A673 (cell line): ENCODE measurements around the gene MAGI1.

Experiments
- EZH2 ChIP-seq: fragments of 200-600 bp; sonication (generic); IDR thresholded peaks from 2 replicates; pipeline ENCODE4 v1.6.1; 2017; ENCODE audit warnings: borderline replicate concordance, low read depth, mild to moderate bottlenecking, mixed read lengths, antibody characterized with exemption, low read length; ENCODE audit not compliant: poor library complexity, severe bottlenecking
- TF ChIP-seq, protein P1 (sequence below): fragments of 300-800, 200-600 bp; sonication (generic); conservative IDR thresholded peaks from 2 replicates; pipeline ENCODE4 v1.5.1; 2017; ENCODE audit warnings: low read depth, mild to moderate bottlenecking, antibody characterized with exemption, low read length, moderate library complexity, mixed read lengths

- TF ChIP-seq, protein P1, sequence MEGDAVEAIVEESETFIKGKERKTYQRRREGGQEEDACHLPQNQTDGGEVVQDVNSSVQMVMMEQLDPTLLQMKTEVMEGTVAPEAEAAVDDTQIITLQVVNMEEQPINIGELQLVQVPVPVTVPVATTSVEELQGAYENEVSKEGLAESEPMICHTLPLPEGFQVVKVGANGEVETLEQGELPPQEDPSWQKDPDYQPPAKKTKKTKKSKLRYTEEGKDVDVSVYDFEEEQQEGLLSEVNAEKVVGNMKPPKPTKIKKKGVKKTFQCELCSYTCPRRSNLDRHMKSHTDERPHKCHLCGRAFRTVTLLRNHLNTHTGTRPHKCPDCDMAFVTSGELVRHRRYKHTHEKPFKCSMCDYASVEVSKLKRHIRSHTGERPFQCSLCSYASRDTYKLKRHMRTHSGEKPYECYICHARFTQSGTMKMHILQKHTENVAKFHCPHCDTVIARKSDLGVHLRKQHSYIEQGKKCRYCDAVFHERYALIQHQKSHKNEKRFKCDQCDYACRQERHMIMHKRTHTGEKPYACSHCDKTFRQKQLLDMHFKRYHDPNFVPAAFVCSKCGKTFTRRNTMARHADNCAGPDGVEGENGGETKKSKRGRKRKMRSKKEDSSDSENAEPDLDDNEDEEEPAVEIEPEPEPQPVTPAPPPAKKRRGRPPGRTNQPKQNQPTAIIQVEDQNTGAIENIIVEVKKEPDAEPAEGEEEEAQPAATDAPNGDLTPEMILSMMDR, result no peak
- no peak for TF ChIP-seq EZH2
Observed at GRCh38 chr3:65409176-65409569, 629.5 kb downstream of the MAGI1 start.
